ENCODE measurements around the gene CCHCR1.
"Not testable (repeated sequence)": the region's sequence is repeated elsewhere in the genome, so short reads cannot be mapped to it uniquely, and the experiment has no call there.

Gene CCHCR1

DNA sequence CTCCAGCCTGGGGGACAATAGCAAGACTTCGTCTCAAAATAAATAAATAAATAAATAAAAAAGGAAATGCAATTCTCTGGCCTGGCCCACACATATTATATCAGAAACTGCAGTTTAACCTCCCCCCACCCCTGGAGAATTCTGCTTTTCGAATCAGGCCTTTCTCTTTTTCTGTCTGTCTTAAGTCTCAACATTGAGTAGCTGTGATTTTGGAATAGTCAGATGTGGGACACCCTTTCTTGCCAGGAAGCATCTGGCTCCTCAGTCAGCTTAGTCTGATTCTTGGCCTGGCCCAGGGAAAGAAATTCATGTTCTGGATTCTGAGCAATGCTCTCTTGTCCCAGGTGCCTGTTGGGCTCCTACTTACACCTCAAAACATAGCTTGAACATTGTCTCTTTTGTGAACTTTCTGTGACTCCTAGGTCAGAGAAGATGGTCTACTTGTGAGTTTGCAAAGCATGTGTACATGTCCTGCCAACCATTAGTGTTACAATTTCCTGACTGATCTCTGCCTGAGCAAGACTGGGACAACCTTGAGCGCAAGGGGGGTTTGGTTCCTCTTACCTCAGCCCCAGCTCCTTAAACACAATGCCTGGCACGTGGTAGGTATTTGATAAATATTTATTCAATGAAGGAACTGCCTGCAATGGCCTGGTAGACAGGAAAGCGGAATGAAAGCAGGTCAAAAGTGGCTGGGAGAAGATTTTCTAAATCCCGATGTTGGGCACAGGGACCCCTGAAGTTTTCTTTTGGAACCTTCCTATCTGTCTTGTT, 36.6 kb upstream of the CCHCR1 start:
- Histone ChIP-seq H3K4me2 (ENCODE audit: low read length) (no peak overlapping the region), H3K9me3 (ENCODE audit: control insufficient read depth, low read length) (no peaks in the 10 kb centered on the region), H3K79me2 (no peaks in the 10 kb centered on the region), H3K4me3 (ENCODE audit: low read depth, low read length) (no peak overlapping the region), H2AFZ (no peak overlapping the region), H3K36me3 (ENCODE audit: control insufficient read depth, insufficient read depth, low read length) (no peaks in the 10 kb centered on the region), H3K27me3 (ENCODE audit: control insufficient read depth, insufficient read depth, low read length) (no peaks in the 10 kb centered on the region), H3K27ac (no peak overlapping the region), H3K9ac (no peak overlapping the region), H3K4me1 (no peaks in the 10 kb centered on the region)
- TF ChIP-seq, protein P1, sequence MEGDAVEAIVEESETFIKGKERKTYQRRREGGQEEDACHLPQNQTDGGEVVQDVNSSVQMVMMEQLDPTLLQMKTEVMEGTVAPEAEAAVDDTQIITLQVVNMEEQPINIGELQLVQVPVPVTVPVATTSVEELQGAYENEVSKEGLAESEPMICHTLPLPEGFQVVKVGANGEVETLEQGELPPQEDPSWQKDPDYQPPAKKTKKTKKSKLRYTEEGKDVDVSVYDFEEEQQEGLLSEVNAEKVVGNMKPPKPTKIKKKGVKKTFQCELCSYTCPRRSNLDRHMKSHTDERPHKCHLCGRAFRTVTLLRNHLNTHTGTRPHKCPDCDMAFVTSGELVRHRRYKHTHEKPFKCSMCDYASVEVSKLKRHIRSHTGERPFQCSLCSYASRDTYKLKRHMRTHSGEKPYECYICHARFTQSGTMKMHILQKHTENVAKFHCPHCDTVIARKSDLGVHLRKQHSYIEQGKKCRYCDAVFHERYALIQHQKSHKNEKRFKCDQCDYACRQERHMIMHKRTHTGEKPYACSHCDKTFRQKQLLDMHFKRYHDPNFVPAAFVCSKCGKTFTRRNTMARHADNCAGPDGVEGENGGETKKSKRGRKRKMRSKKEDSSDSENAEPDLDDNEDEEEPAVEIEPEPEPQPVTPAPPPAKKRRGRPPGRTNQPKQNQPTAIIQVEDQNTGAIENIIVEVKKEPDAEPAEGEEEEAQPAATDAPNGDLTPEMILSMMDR (IDR thresholded peaks at IDR 0.05), result no peak

DNA sequence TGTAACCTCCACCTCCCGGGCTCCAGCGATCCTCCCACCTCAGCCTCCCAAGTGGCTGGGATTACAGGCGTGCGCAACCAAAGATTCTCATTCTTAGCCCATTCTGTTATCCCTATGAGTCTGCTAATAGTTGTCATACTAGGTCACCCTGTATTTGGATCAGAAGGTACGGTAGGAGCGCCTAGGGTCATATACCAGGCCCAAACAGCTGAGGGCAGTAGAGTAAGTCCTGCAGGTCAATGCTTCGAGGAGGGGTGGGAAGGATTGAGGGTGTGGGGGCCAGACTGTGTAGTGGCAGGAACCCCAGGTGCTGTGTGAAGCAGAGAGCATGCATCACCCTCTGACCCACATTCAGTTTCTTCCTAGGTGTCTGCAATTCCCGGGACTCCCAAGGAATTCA, 35.6 kb upstream of the CCHCR1 start:
- no peaks in the 10 kb centered on the region for H3K27me3 ChIP-seq (ENCODE audit: control insufficient read depth, insufficient read depth, low read length)
- no peak overlapping the region for H3K9ac ChIP-seq
- no peak overlapping the region for H3K4me3 ChIP-seq (ENCODE audit: low read depth, low read length)
- H2AFZ ChIP-seq, result no peak overlapping the region
- no peak overlapping the region for H3K27ac ChIP-seq
- no peak overlapping the region for H3K4me2 ChIP-seq (ENCODE audit: low read length)
- no peaks in the 10 kb centered on the region for H3K36me3 ChIP-seq (ENCODE audit: control insufficient read depth, insufficient read depth, low read length)
- TF ChIP-seq, protein P1 (IDR thresholded peaks at IDR 0.05), result no peak
- H3K79me2 ChIP-seq, result no peaks in the 10 kb centered on the region
- no peaks in the 10 kb centered on the region for H3K9me3 ChIP-seq (ENCODE audit: control insufficient read depth, low read length)
- H3K4me1 ChIP-seq, result no peaks in the 10 kb centered on the region

DNA sequence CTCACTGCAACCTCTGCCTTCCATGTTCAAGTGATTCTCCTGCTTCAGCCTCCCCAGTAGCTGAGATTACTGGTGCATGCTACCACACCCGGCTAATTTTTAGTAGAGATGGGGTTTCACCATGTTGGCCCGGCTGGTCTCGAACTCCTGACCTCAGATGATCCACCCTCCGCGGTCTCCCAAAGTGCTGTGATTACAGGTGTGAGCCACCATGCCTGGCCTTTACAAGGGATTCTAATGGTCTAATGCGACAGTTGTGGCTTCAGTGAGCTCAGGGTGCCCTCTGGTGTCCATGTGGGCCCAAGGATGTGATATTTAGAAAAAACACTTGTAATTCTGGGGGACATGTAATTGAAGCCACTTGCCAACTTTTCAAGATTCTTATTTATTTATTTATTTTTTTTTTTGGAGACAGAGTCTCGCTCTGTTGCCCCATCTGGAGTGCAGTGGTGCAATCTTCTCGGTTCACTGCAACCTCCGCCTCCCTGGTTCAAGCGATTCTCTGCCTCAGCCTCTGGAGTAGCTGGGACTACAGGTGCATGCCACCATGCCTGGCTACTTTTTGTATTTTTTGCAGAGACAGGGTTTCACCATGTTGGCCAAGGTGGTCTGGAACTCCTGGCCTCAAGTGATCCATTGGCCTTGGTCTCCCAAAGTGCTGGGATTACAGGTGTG, 35.0 kb upstream of the CCHCR1 start:
- H3K36me3 ChIP-seq (ENCODE audit: control insufficient read depth, insufficient read depth, low read length); H3K27me3 ChIP-seq (ENCODE audit: control insufficient read depth, insufficient read depth, low read length); H3K9ac ChIP-seq; H3K9me3 ChIP-seq (ENCODE audit: control insufficient read depth, low read length); H3K4me3 ChIP-seq (ENCODE audit: low read depth, low read length); H3K4me1 ChIP-seq; H3K27ac ChIP-seq; H3K79me2 ChIP-seq; H2AFZ ChIP-seq; H3K4me2 ChIP-seq (ENCODE audit: low read length): not testable (repeated sequence)
- TF ChIP-seq, protein P1 (IDR thresholded peaks at IDR 0.05), result peak; percentile 56

DNA sequence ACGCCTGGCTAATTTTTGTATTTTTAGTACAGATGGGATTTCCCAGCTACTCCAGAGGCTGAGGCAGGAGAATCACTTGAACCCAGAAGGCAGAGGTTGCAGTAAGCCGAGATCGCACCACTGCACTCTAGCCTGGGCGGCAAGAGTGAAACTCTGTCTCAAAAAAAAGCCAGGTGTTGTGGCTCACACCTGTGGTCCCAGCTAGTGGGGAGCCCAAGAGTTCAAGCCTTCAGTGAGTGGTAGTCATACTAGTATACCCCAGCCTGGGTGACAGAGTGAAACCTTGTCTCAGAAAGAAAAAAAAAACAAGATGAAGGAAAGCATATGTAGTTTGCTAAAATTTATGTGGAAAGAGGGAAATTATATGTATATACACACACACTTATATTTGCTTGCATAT, 32.9 kb upstream of the CCHCR1 start:
- Histone ChIP-seq H3K36me3 (ENCODE audit: control insufficient read depth, insufficient read depth, low read length) (no peaks in the 10 kb centered on the region), H3K27me3 (ENCODE audit: control insufficient read depth, insufficient read depth, low read length) (no peaks in the 10 kb centered on the region), H3K9me3 (ENCODE audit: control insufficient read depth, low read length) (no peaks in the 10 kb centered on the region), H2AFZ (no peak overlapping the region), H3K4me1 (no peaks in the 10 kb centered on the region), H3K27ac (no peak overlapping the region), H3K4me2 (ENCODE audit: low read length) (no peak overlapping the region), H3K4me3 (ENCODE audit: low read depth, low read length) (no peak overlapping the region), H3K9ac (no peak overlapping the region), H3K79me2 (no peaks in the 10 kb centered on the region)
- TF ChIP-seq, protein P1 (IDR thresholded peaks at IDR 0.05), result no peak

DNA sequence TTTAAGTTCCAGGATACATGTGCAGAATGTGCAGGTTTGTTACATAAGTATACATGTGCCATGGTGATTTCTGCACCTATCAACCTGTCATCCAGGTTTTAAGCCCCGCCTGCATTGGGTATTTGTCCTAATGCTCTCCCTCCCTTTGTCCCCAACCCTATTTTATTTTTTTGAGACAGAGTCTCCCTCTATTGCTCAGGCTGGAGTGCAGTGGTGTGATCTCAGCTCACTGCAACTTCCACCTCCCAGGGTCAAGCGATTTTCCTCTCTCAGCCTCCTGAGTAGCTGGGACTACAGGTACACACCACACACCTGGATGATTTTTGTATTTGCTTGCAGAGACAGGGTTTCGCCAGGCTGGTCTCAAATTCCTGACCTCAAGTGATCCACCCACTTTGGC, 31.6 kb upstream of the CCHCR1 start:
- H3K9ac ChIP-seq; H2AFZ ChIP-seq; H3K9me3 ChIP-seq (ENCODE audit: control insufficient read depth, low read length); H3K4me1 ChIP-seq; H3K79me2 ChIP-seq; H3K27me3 ChIP-seq (ENCODE audit: control insufficient read depth, insufficient read depth, low read length); H3K36me3 ChIP-seq (ENCODE audit: control insufficient read depth, insufficient read depth, low read length); H3K4me2 ChIP-seq (ENCODE audit: low read length); H3K27ac ChIP-seq; H3K4me3 ChIP-seq (ENCODE audit: low read depth, low read length): not testable (repeated sequence)
